Neutrophil (primary cell): ENCODE measurements around the gene RIOK1.

Experiments used
- H3K27ac ChIP-seq: fragments of 200-600 bp; sonication (generic); 2 replicates; pipeline ENCODE4 v1.5.1; 2016; ENCODE audit warnings: mild to moderate bottlenecking, moderate library complexity
- H3K27me3 ChIP-seq: fragments of 200-600 bp; sonication (generic); 2 replicates; pipeline ENCODE4 v1.6.0; 2016; ENCODE audit warnings: mild to moderate bottlenecking
- H3K36me3 ChIP-seq: fragments of 200-600 bp; sonication (generic); 2 replicates; pipeline ENCODE4 v1.5.1; 2017
- H3K4me1 ChIP-seq, 2 experiments: fragments of 200-600 bp in 1 of 2; sonication (generic) in 1 of 2; 1 replicate in 1 of 2; 2 replicates in 1 of 2; pipeline versions ENCODE4 v1.5.1 to v1.6.1; 2013 to 2016; ENCODE audit warnings: low read depth in 1 of 2, low read length in 1 of 2, mild to moderate bottlenecking in 1 of 2, moderate library complexity in 1 of 2; ENCODE audit not compliant: control insufficient read depth in 1 of 2, insufficient read depth in 1 of 2
- H3K4me3 ChIP-seq, 2 experiments: fragments of 200-600 bp in 1 of 2; sonication (generic) in 1 of 2; 1 replicate in 1 of 2; 2 replicates in 1 of 2; pipeline ENCODE4 v1.5.1; 2013 to 2016; ENCODE audit warnings: low read depth in 1 of 2, low read length in 1 of 2, mild to moderate bottlenecking in 1 of 2, moderate library complexity in 1 of 2
- H3K9me3 ChIP-seq: fragments of 200-600 bp; sonication (generic); 2 replicates; pipeline ENCODE4 v1.5.1; 2016
- CTCF ChIP-seq: fragments of 200-600 bp; sonication (generic); IDR thresholded peaks from 2 replicates; pipeline ENCODE4 v1.5.1; 2016; ENCODE audit warnings: antibody characterized with exemption

Gene RIOK1

GRCh38 chr6:7438011-7438410, 48.4 kb downstream of the RIOK1 start:
- Histone ChIP-seq H3K4me1 (peaks cover 28 to 33% of the 10 kb centered on the region in 2 experiments), H3K27ac (no peak overlapping the region), H3K27me3 (no peaks in the 10 kb centered on the region), H3K9me3 (no peaks in the 10 kb centered on the region), H3K36me3 (no peaks in the 10 kb centered on the region), H3K4me3 (no peak overlapping the region)
- TF ChIP-seq CTCF, result no peak

GRCh38 chr6:7439228-7439627, 49.6 kb downstream of the RIOK1 start:
- Histone ChIP-seq H3K27ac (peak overlapping the region; percentile 74), H3K27me3 (no peaks in the 10 kb centered on the region), H3K4me3 (peak overlapping the region; percentile 6 to 31), H3K9me3 (no peaks in the 10 kb centered on the region), H3K36me3 (no peaks in the 10 kb centered on the region), H3K4me1 (peaks cover 28 to 33% of the 10 kb centered on the region in 2 experiments)
- TF ChIP-seq CTCF, result no peak

- TF ChIP-seq CTCF, result no peak
- H3K27me3 ChIP-seq, result peaks cover 9% of the 10 kb centered on the region
- H3K4me3 ChIP-seq, result no peak overlapping the region
- no peak overlapping the region for H3K27ac ChIP-seq
- H3K9me3 ChIP-seq, result no peaks in the 10 kb centered on the region
- no peaks in the 10 kb centered on the region for H3K36me3 ChIP-seq
- H3K4me1 ChIP-seq, result peaks cover 24 to 25% of the 10 kb centered on the region in 2 experiments
Measured at GRCh38 chr6:7440476-7440875, 50.9 kb downstream of the RIOK1 start.

GRCh38 chr6:7441048-7441775, 51.6 kb downstream of the RIOK1 start:
- Histone ChIP-seq H3K27ac (no peak overlapping the region), H3K9me3 (no peaks in the 10 kb centered on the region), H3K4me3 (no peak overlapping the region), H3K4me1 (peaks cover 22 to 23% of the 10 kb centered on the region in 2 experiments), H3K27me3 (peaks cover 9% of the 10 kb centered on the region), H3K36me3 (no peaks in the 10 kb centered on the region)
- TF ChIP-seq CTCF, result no peak

- Histone ChIP-seq H3K9me3 (no peaks in the 10 kb centered on the region), H3K36me3 (no peaks in the 10 kb centered on the region), H3K27ac (no peak overlapping the region), H3K4me3 (no peak overlapping the region), H3K4me1 (peaks cover 22 to 23% of the 10 kb centered on the region in 2 experiments), H3K27me3 (peaks cover 9% of the 10 kb centered on the region)
- TF ChIP-seq CTCF, result no peak
Measured at GRCh38 chr6:7442467-7442866, 52.9 kb downstream of the RIOK1 start.
